ENCODE measurements around the gene RNU6-9. TPM values are rescaled to one million over a fixed set of nuclear protein-coding genes. Genes with fewer than 3 reads are reported as not detected.
"Not testable (repeated sequence)": the region's sequence is repeated elsewhere in the genome, so short reads cannot be mapped to it uniquely, and the experiment has no call there.

The RNU6-9 gene
- total RNA-seq, 1 donor from 2014 or later = not detected

DNA sequence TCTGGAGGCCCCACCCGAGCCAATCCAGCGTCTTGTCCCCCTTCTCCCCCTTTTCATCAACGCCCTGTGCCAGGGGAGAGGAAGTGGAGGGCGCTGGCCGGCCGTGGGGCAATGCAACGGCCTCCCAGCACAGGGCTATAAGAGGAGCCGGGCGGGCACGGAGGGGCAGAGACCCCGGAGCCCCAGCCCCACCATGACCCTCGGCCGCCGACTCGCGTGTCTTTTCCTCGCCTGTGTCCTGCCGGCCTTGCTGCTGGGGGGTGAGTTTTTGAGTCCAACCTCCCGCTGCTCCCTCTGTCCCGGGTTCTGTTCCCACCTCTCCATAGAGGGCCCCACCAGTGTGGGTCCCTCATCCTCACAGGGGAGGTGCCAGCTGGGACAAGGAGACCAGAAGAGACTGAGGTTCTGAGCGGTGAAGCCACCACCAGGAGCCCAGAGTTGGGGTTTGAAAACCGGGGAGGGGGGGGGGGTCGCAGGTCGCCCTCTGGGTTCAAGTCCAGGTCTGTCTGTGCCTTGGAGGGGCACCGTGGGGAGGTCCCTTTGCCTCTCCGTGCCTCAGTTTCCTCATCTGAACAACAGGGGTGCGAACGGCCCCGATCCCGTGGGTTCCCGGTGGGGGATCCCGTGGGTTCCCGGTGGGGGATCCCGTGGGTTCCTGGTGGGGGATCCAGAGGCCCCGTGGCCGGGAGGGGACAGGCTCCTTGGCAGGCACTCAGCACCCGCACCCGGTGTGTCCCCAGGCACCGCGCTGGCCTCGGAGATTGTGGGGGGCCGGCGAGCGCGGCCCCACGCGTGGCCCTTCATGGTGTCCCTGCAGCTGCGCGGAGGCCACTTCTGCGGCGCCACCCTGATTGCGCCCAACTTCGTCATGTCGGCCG is 40.9 kb upstream of the RNU6-9 start, which contains the start of gene ELANE:
Gene ELANE (plus strand): TSS at position 168 of the 878 bp plus-strand sequence. CDS start 26 bp downstream, at position 194.
- TF ChIP-seq EZH2 (IDR thresholded peaks at IDR 0.05; ENCODE audit: insufficient read depth, low read length) = peak; percentile 56
- TF ChIP-seq, protein P1, sequence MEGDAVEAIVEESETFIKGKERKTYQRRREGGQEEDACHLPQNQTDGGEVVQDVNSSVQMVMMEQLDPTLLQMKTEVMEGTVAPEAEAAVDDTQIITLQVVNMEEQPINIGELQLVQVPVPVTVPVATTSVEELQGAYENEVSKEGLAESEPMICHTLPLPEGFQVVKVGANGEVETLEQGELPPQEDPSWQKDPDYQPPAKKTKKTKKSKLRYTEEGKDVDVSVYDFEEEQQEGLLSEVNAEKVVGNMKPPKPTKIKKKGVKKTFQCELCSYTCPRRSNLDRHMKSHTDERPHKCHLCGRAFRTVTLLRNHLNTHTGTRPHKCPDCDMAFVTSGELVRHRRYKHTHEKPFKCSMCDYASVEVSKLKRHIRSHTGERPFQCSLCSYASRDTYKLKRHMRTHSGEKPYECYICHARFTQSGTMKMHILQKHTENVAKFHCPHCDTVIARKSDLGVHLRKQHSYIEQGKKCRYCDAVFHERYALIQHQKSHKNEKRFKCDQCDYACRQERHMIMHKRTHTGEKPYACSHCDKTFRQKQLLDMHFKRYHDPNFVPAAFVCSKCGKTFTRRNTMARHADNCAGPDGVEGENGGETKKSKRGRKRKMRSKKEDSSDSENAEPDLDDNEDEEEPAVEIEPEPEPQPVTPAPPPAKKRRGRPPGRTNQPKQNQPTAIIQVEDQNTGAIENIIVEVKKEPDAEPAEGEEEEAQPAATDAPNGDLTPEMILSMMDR (IDR thresholded peaks at IDR 0.05; ENCODE audit: insufficient read depth, low read depth, low read length) = no peak
- FAIRE-seq = no peak
- Mint-ChIP-seq H3K27ac (ENCODE audit: unreplicated experiment) (no peak within 1 kb of the TSS), H3K4me3 (ENCODE audit: unreplicated experiment) (no peak within 1 kb of the TSS), H3K27me3 (ENCODE audit: low read depth, unreplicated experiment) (peaks cover 4% of the 10 kb centered on the region), H3K9me3 (ENCODE audit: unreplicated experiment) (no peaks in the 10 kb centered on the region), H3K36me3 (ENCODE audit: low read depth, unreplicated experiment) (no peaks in the 10 kb centered on the region), H3K4me1 (ENCODE audit: low read depth, unreplicated experiment) (no peaks in the 10 kb centered on the region)
- no peaks in the 10 kb centered on the region for H3K9me3 ChIP-seq (ENCODE audit: insufficient read depth, low read depth, low read length)
- no peak within 1 kb of the TSS for H3K9ac ChIP-seq (ENCODE audit: low read length)
- H3K4me3 ChIP-seq (ENCODE audit: insufficient read depth, low read depth, low read length) = no peak within 1 kb of the TSS
- no peak within 1 kb of the TSS for H3K27ac ChIP-seq (ENCODE audit: low read depth, low read length)
- H3K27me3 ChIP-seq (ENCODE audit: insufficient read depth, low read length) = peaks cover 3% of the 10 kb centered on the region
- H3K4me1 ChIP-seq (ENCODE audit: insufficient read depth, low read length) = no peaks in the 10 kb centered on the region
- no peak within 1 kb of the TSS for H2AFZ ChIP-seq (ENCODE audit: low read depth, low read length)
- no peaks in the 10 kb centered on the region for H4K20me1 ChIP-seq (ENCODE audit: insufficient read depth, low read length)
- no peaks in the 10 kb centered on the region for H3K79me2 ChIP-seq (ENCODE audit: insufficient read depth, low read length)
- no peak for DNase-seq (ENCODE audit: low read depth)
- H3K36me3 ChIP-seq (ENCODE audit: insufficient read depth, low read length) = no peaks in the 10 kb centered on the region
- no peak within 1 kb of the TSS for H3K4me2 ChIP-seq (ENCODE audit: low read length)

GRCh38 chr19:853014-853585 is 40.2 kb upstream of the RNU6-9 start:
- FAIRE-seq (no peak), DNase-seq (ENCODE audit: low read depth) (no peak)
- H3K4me1 ChIP-seq (ENCODE audit: insufficient read depth, low read length) = no peaks in the 10 kb centered on the region
- Mint-ChIP-seq H3K9me3 (ENCODE audit: unreplicated experiment) (no peaks in the 10 kb centered on the region), H3K4me3 (ENCODE audit: unreplicated experiment) (no peak overlapping the region), H3K36me3 (ENCODE audit: low read depth, unreplicated experiment) (no peaks in the 10 kb centered on the region), H3K27me3 (ENCODE audit: low read depth, unreplicated experiment) (peaks cover 7% of the 10 kb centered on the region), H3K27ac (ENCODE audit: unreplicated experiment) (no peak overlapping the region), H3K4me1 (ENCODE audit: low read depth, unreplicated experiment) (no peaks in the 10 kb centered on the region)
- no peak overlapping the region for H3K27ac ChIP-seq (ENCODE audit: low read depth, low read length)
- TF ChIP-seq, protein P1 (IDR thresholded peaks at IDR 0.05; ENCODE audit: insufficient read depth, low read depth, low read length) = no peak
- TF ChIP-seq EZH2 (IDR thresholded peaks at IDR 0.05; ENCODE audit: insufficient read depth, low read length) = no peak
- H3K79me2 ChIP-seq (ENCODE audit: insufficient read depth, low read length) = no peaks in the 10 kb centered on the region
- no peaks in the 10 kb centered on the region for H4K20me1 ChIP-seq (ENCODE audit: insufficient read depth, low read length)
- H3K4me2 ChIP-seq (ENCODE audit: low read length) = no peak overlapping the region
- H2AFZ ChIP-seq (ENCODE audit: low read depth, low read length) = no peak overlapping the region
- no peaks in the 10 kb centered on the region for H3K27me3 ChIP-seq (ENCODE audit: insufficient read depth, low read length)
- H3K36me3 ChIP-seq (ENCODE audit: insufficient read depth, low read length) = no peaks in the 10 kb centered on the region
- H3K4me3 ChIP-seq (ENCODE audit: insufficient read depth, low read depth, low read length) = no peak overlapping the region
- no peaks in the 10 kb centered on the region for H3K9me3 ChIP-seq (ENCODE audit: insufficient read depth, low read depth, low read length)
- H3K9ac ChIP-seq (ENCODE audit: low read length) = no peak overlapping the region

GRCh38 chr19:853614-854220 is 39.6 kb upstream of the RNU6-9 start:
- H3K9me3 ChIP-seq (ENCODE audit: insufficient read depth, low read depth, low read length); H3K27ac Mint-ChIP-seq (ENCODE audit: unreplicated experiment); H3K79me2 ChIP-seq (ENCODE audit: insufficient read depth, low read length); H3K36me3 Mint-ChIP-seq (ENCODE audit: low read depth, unreplicated experiment); H2AFZ ChIP-seq (ENCODE audit: low read depth, low read length); H3K4me3 ChIP-seq (ENCODE audit: insufficient read depth, low read depth, low read length); H3K27me3 ChIP-seq (ENCODE audit: insufficient read depth, low read length); H3K4me2 ChIP-seq (ENCODE audit: low read length); H3K9ac ChIP-seq (ENCODE audit: low read length); H4K20me1 ChIP-seq (ENCODE audit: insufficient read depth, low read length); DNase-seq (ENCODE audit: low read depth); H3K4me1 Mint-ChIP-seq (ENCODE audit: low read depth, unreplicated experiment); H3K9me3 Mint-ChIP-seq (ENCODE audit: unreplicated experiment); H3K4me1 ChIP-seq (ENCODE audit: insufficient read depth, low read length); FAIRE-seq; H3K36me3 ChIP-seq (ENCODE audit: insufficient read depth, low read length); H3K27ac ChIP-seq (ENCODE audit: low read depth, low read length); H3K4me3 Mint-ChIP-seq (ENCODE audit: unreplicated experiment): not testable (repeated sequence)
- H3K27me3 Mint-ChIP-seq (ENCODE audit: low read depth, unreplicated experiment) = peaks cover 10% of the 10 kb centered on the region
